Measurements from ENCODE around the gene C2CD5. TPM values are rescaled to one million over a fixed set of nuclear protein-coding genes. Genes with fewer than 3 reads are reported as not detected.

The C2CD5 gene
- total and polyA plus RNA-seq, 5 donors from 2014 or later = 12.8 to 40.0 (median 21.4) TPM

DNA sequence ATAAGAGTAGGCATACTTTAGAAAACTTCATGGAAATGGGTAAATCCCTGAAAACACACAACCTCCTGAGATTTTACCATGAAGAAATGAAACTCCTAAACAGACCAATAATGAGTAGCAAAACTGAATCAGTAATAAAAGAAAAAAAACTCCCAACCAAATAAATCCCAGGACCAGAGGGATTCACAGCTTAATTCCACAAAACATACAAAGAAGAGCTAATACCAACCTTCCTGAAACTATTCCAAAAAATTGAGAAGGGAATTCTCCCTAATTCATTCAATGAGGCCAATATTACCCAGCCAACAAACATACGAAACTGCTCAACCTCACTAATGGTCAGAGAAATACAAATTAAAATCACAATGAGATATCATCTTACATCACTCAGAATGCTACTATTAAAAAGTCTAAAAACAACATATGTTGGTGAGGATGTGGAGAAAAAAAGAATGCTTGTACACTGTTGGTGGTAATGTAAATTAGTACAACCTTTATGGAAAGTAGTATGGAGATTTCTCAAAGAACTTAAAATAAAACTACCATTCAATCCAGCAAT lies 112.6 kb downstream of the C2CD5 start:
- no peaks in the 10 kb centered on the region for H3K27me3 ChIP-seq (ENCODE audit: control insufficient read depth, insufficient read depth, low read length)
- H3K9me3 ChIP-seq (ENCODE audit: control insufficient read depth in 2 of 2, low read length in 2 of 2) = no peaks in the 10 kb centered on the region
- H3K27ac ChIP-seq (ENCODE audit: insufficient read depth, low read length, poor library complexity, severe bottlenecking) = no peak overlapping the region
- H3K4me3 ChIP-seq (ENCODE audit: low read depth, low read length) = peak overlapping the region; percentile 42
- Mint-ChIP-seq H3K36me3 (no peaks in the 10 kb centered on the region), H3K27me3 (no peaks in the 10 kb centered on the region), H3K4me1 (peaks cover 6 to 8% (median 7%) of the 10 kb centered on the region in 4 donors), H3K4me3 (peak overlapping the region; percentile 49 to 73 (median 52)), H3K27ac (peak overlapping the region; percentile 70 to 84 (median 72)), H3K9me3 (no peaks in the 10 kb centered on the region)
- peaks cover 4% of the 10 kb centered on the region for H3K4me1 ChIP-seq (ENCODE audit: control insufficient read depth, insufficient read depth, low read length, poor library complexity, severe bottlenecking)
- no peak for DNase-seq
- H3K36me3 ChIP-seq (ENCODE audit: control insufficient read depth, insufficient read depth, low read length) = no peaks in the 10 kb centered on the region
- ATAC-seq (ENCODE audit: low read depth in 2 of 2) = no peak

DNA sequence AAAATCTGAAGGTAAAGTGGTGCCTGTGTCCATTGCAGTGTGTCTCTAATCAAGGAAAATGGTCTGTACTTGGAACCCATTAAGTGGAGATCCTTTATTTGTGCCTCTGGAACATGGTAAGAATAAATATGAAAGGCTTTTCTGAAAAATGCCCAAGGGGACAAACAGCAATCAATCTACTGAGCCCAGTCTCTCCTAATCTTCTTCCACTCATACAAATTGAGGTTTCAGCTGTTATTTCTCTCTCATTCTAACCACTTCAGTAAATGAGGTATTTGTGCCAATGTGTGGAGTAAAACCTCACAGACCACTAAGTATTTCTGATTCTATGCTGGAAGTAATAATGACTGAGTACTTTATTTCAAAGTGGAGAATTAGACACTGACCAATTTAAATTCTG lies 127.5 kb downstream of the C2CD5 start:
- ATAC-seq (ENCODE audit: low read depth in 2 of 2) (no peak), DNase-seq (no peak)
- Histone ChIP-seq H3K27me3 (ENCODE audit: control insufficient read depth, insufficient read depth, low read length) (no peaks in the 10 kb centered on the region), H3K36me3 (ENCODE audit: control insufficient read depth, insufficient read depth, low read length) (no peaks in the 10 kb centered on the region), H3K9me3 (ENCODE audit: control insufficient read depth in 2 of 2, low read length in 2 of 2) (no peaks in the 10 kb centered on the region), H3K27ac (ENCODE audit: insufficient read depth, low read length, poor library complexity, severe bottlenecking) (no peak overlapping the region), H3K4me3 (ENCODE audit: low read depth, low read length) (no peak overlapping the region), H3K4me1 (ENCODE audit: control insufficient read depth, insufficient read depth, low read length, poor library complexity, severe bottlenecking) (no peaks in the 10 kb centered on the region)
- Mint-ChIP-seq H3K4me3 (no peak overlapping the region), H3K27me3 (no peaks in the 10 kb centered on the region), H3K27ac (no peak overlapping the region), H3K4me1 (peaks cover 0 to 8% (median 3%) of the 10 kb centered on the region in 4 donors), H3K36me3 (no peaks in the 10 kb centered on the region), H3K9me3 (peaks cover 0 to 1% (median 0%) of the 10 kb centered on the region in 7 donors)

DNA sequence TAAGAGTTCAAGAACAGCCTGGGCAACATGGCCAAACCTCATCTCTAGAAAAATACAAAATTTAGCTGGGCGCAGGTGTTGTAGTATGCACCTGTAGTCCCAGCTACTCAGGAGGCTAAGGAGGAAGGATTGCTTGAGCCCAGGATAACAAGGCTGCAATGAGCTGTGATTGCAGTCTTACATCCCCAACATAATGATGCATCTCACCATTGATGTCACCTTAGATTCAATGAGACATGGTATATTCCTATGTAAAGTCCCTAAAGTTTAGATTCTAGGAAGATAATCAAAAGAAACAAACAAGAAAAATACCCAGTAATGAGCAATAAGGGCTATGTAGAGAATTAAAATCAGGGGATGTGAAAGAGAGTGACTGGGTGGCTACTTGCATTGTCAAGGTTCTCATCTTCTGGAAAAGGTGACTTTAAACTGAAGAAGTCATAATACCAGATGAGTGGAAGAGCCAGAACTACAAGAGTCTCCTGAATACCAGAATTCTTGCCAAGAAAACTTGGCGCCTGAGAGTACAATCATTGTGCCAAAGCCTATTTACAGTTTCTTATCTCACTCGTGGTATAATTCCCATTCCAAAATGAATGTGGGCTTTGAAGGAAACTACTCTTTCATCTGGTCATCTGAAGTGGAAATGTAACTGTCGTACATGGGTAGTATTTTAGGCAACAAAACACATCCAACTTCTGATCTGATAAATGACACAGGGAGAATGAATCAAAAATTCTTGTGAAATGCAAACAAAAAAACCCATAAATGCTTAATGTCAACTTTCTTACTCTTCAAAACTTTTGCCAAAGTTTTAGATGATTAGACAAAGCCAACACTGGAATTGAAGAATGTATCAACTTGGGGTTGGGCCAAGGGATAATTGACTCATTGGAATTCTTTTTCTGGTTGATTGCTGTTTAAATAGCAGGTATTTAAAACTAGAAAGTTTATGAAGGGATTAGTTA lies 128.7 kb downstream of the C2CD5 start:
- Mint-ChIP-seq H3K27ac (no peak overlapping the region), H3K4me3 (no peak overlapping the region)

DNA sequence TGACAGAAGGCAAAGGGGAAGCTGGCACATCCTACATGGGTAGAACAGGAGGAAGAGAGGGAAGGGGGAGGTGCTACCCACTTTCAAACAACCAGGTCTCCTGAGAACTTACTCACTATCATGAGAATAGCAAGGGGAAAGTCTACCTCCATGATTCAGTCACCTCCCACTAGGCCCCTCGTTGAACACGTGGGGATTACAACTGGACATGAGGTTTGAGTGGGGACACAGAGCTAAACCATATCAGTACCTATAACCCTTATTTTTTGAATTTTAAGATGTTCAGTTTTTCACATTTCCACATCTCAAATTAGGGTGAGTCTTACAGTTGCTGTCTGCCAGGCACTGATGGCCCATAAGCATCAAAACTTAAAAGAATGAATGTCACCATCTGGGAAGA lies 129.6 kb downstream of the C2CD5 start:
- H3K27ac ChIP-seq (ENCODE audit: insufficient read depth, low read length, poor library complexity, severe bottlenecking) = no peak overlapping the region
- no peaks in the 10 kb centered on the region for H3K9me3 ChIP-seq (ENCODE audit: control insufficient read depth in 2 of 2, low read length in 2 of 2)
- H3K36me3 Mint-ChIP-seq = no peaks in the 10 kb centered on the region
- H3K36me3 ChIP-seq (ENCODE audit: control insufficient read depth, insufficient read depth, low read length) = no peaks in the 10 kb centered on the region
- H3K27me3 Mint-ChIP-seq = no peaks in the 10 kb centered on the region
- H3K27me3 ChIP-seq (ENCODE audit: control insufficient read depth, insufficient read depth, low read length) = no peaks in the 10 kb centered on the region
- peaks cover 0 to 1% (median 0%) of the 10 kb centered on the region in 7 donors for H3K9me3 Mint-ChIP-seq
- DNase-seq (no peak), ATAC-seq (ENCODE audit: low read depth in 2 of 2) (no peak)
- H3K4me3 ChIP-seq (ENCODE audit: low read depth, low read length) = no peak overlapping the region
- H3K4me1 ChIP-seq (ENCODE audit: control insufficient read depth, insufficient read depth, low read length, poor library complexity, severe bottlenecking) = no peaks in the 10 kb centered on the region
- H3K4me1 Mint-ChIP-seq = peaks cover 2 to 14% (median 6%) of the 10 kb centered on the region in 4 donors
- H3K4me3 Mint-ChIP-seq = no peak overlapping the region
- H3K27ac Mint-ChIP-seq = no peak overlapping the region

More for the DNA sequence above, 128.7 kb downstream of the C2CD5 start:
- Histone ChIP-seq H3K36me3 (ENCODE audit: control insufficient read depth, insufficient read depth, low read length) (no peaks in the 10 kb centered on the region), H3K4me1 (ENCODE audit: control insufficient read depth, insufficient read depth, low read length, poor library complexity, severe bottlenecking) (no peaks in the 10 kb centered on the region), H3K4me3 (ENCODE audit: low read depth, low read length) (no peak overlapping the region), H3K27me3 (ENCODE audit: control insufficient read depth, insufficient read depth, low read length) (no peaks in the 10 kb centered on the region), H3K9me3 (ENCODE audit: control insufficient read depth in 2 of 2, low read length in 2 of 2) (no peaks in the 10 kb centered on the region), H3K27ac (ENCODE audit: insufficient read depth, low read length, poor library complexity, severe bottlenecking) (no peak overlapping the region)
- DNase-seq = no peak
- Mint-ChIP-seq H3K36me3 (no peaks in the 10 kb centered on the region), H3K9me3 (peaks cover 0 to 1% (median 0%) of the 10 kb centered on the region in 7 donors), H3K27me3 (no peaks in the 10 kb centered on the region), H3K4me1 (peaks cover 0 to 8% (median 5%) of the 10 kb centered on the region in 4 donors)
- ATAC-seq (ENCODE audit: low read depth in 2 of 2) = no peak

DNA sequence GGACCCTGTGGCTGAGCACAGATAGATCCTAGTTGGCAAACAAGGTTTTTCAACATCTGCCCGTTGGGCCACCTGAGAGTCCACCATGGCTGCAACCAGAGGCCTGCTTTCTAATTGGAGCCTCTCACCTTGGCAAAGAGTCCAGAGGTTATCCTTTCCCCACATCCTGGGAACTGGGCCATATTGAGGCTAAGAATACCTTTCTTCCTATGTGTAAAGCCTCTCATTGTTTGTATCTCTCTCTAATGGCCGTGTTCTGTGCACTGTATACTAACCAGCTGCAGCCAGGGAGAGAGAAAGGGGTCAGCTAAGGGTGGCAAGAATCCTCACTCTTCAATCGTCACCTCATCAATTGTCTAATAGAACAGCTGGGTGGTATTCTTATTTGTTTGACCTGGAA lies 130.8 kb downstream of the C2CD5 start:
- Histone ChIP-seq H3K36me3 (ENCODE audit: control insufficient read depth, insufficient read depth, low read length) (no peaks in the 10 kb centered on the region), H3K27me3 (ENCODE audit: control insufficient read depth, insufficient read depth, low read length) (no peaks in the 10 kb centered on the region), H3K9me3 (ENCODE audit: control insufficient read depth in 2 of 2, low read length in 2 of 2) (no peaks in the 10 kb centered on the region), H3K4me1 (ENCODE audit: control insufficient read depth, insufficient read depth, low read length, poor library complexity, severe bottlenecking) (peaks cover 8% of the 10 kb centered on the region), H3K27ac (ENCODE audit: insufficient read depth, low read length, poor library complexity, severe bottlenecking) (no peak overlapping the region), H3K4me3 (ENCODE audit: low read depth, low read length) (no peak overlapping the region)
- Mint-ChIP-seq H3K36me3 (no peaks in the 10 kb centered on the region), H3K9me3 (peaks cover 0 to 1% (median 0%) of the 10 kb centered on the region in 7 donors), H3K4me1 (peaks cover 5 to 24% (median 16%) of the 10 kb centered on the region in 4 donors), H3K27ac (no peak overlapping the region), H3K4me3 (no peak overlapping the region), H3K27me3 (no peaks in the 10 kb centered on the region)
- DNase-seq = no peak
- ATAC-seq (ENCODE audit: low read depth in 2 of 2) = no peak

DNA sequence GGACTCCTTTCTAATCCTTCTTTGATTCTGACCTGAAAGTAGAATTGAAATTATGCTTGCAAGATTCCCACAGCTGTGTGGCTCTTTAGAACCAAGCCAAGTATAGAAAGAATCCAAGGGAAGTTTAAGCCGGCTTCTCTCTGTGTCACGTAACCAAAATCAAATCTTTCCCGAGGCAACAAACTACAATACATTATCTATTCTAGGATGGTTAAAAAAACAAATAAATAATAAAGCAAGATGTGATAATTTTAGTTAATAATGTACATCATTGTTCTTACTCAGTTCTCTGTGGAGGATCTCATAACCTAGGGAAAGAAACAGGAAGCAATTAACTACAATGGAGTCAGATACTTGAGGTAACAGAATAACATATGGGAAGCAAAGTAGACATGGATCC lies 131.8 kb downstream of the C2CD5 start:
- no peaks in the 10 kb centered on the region for H3K27me3 Mint-ChIP-seq
- H3K27me3 ChIP-seq (ENCODE audit: control insufficient read depth, insufficient read depth, low read length) = no peaks in the 10 kb centered on the region
- no peaks in the 10 kb centered on the region for H3K36me3 Mint-ChIP-seq
- H3K9me3 ChIP-seq (ENCODE audit: control insufficient read depth in 2 of 2, low read length in 2 of 2) = no peaks in the 10 kb centered on the region
- peaks cover 13% of the 10 kb centered on the region for H3K4me1 ChIP-seq (ENCODE audit: control insufficient read depth, insufficient read depth, low read length, poor library complexity, severe bottlenecking)
- no peak overlapping the region for H3K27ac Mint-ChIP-seq
- no peak overlapping the region for H3K27ac ChIP-seq (ENCODE audit: insufficient read depth, low read length, poor library complexity, severe bottlenecking)
- peaks cover 5 to 28% (median 20%) of the 10 kb centered on the region in 4 donors for H3K4me1 Mint-ChIP-seq
- no peaks in the 10 kb centered on the region for H3K36me3 ChIP-seq (ENCODE audit: control insufficient read depth, insufficient read depth, low read length)
- DNase-seq (no peak), ATAC-seq (ENCODE audit: low read depth in 2 of 2) (no peak)
- H3K4me3 Mint-ChIP-seq = no peak overlapping the region
- H3K4me3 ChIP-seq (ENCODE audit: low read depth, low read length) = no peak overlapping the region
- peaks cover 0 to 1% (median 0%) of the 10 kb centered on the region in 7 donors for H3K9me3 Mint-ChIP-seq

DNA sequence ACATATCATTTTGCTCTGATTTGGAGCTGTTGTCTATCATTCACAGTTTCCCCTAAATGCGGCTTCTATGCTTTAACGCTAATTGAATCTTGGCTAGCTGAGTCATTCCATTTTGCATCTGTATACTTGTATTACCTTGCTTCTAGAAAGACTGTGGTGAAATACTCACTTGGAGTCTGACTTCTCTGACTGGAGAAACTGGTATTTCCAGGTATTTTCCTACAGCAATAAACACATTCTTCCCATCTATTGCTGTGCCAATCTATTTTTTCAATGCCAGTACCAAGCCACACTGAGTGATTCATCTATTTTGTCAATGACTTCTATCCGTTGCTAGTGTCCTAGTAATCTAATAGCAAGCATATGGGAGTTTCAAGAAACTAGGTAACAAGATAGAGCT lies 133.9 kb downstream of the C2CD5 start:
- no peak for ATAC-seq (ENCODE audit: low read depth in 2 of 2)
- no peak for DNase-seq
- Histone ChIP-seq H3K4me1 (ENCODE audit: control insufficient read depth, insufficient read depth, low read length, poor library complexity, severe bottlenecking) (peaks cover 19% of the 10 kb centered on the region), H3K27ac (ENCODE audit: insufficient read depth, low read length, poor library complexity, severe bottlenecking) (peak overlapping the region; percentile 67), H3K36me3 (ENCODE audit: control insufficient read depth, insufficient read depth, low read length) (no peaks in the 10 kb centered on the region), H3K9me3 (ENCODE audit: control insufficient read depth in 2 of 2, low read length in 2 of 2) (no peaks in the 10 kb centered on the region), H3K27me3 (ENCODE audit: control insufficient read depth, insufficient read depth, low read length) (no peaks in the 10 kb centered on the region), H3K4me3 (ENCODE audit: low read depth, low read length) (peak overlapping the region; percentile 64)
- Mint-ChIP-seq H3K27me3 (no peaks in the 10 kb centered on the region), H3K27ac (peak overlapping the region; percentile 13 to 89 (median 56)), H3K4me3 (peak overlapping the region in 3 of 4 donors; percentile 67 to 82 (median 82)), H3K36me3 (no peaks in the 10 kb centered on the region), H3K4me1 (peaks cover 5 to 30% (median 25%) of the 10 kb centered on the region in 4 donors), H3K9me3 (no peaks in the 10 kb centered on the region)

All from CD4-positive, CD25-positive, alpha-beta regulatory T cell (primary cell).